Ramos (cell line): ENCODE results near the gene MACROD2.
"Not testable (repeated sequence)": the region's sequence is repeated elsewhere in the genome, so short reads cannot be mapped to it uniquely, and the experiment has no call there.

Source experiments
- in situ Hi-C: fragments of 300-500 bp; cut with MboI; formaldehyde crosslinking; loops from one replicate; pipeline ENCODE4 v1.14.3; 2022; ENCODE audit warnings: low sequenced_read_pairs; ENCODE audit not compliant: unreplicated experiment

Gene MACROD2

DNA sequence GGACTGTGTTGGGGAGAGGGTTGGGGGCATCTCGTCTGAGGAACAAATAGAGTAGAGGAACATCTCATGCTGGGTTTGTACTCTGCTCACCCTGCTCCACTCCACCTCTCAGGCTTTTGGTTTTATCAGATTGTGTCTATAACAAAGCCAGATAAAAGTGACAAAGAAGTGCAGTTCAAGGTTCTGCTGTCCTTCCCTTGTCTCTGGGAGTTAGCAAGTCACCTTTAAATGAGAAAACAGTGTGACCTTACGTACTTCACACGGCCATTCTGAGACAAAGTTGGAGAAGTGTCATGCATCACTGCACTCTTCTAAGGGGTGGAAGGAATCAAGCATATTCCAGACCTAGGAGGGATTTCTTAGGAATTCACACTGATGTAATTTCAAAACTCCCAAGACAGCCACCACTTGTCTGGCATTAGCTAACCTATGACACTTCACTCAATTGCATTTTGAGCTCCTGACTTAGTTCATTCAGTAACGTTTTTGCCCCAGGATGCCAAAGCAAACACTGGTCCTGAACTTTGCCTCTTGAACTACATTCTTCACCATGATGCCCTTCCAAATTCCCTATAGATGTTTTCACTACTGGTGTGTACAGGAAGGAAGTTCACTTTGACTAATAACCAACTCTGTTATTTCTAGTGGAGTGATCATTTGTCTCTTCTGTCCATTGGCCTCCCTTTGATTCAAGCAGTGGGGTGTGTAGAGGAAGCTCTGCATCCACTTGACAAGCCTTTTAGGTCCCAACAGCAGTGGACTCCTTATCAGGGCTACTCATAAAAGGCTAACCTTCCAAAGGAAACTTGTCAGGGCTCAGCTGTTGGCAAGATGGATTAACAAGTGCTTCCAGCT, 989.7 kb downstream of the MACROD2 start:
- in situ Hi-C loops, result no loop called here

- in situ Hi-C loops, result no loop called here
Measured at GRCh38 chr20:14986026-14986655, 990.8 kb downstream of the MACROD2 start.

GRCh38 chr20:14986656-14987055, 991.3 kb downstream of the MACROD2 start:
- in situ Hi-C loops, result no loop called here

- in situ Hi-C loops, result no loop called here
Measured at GRCh38 chr20:14989535-14990290, 994.4 kb downstream of the MACROD2 start.

- in situ Hi-C loops, result no loop called here
Measured at GRCh38 chr20:14991023-14991422, 995.7 kb downstream of the MACROD2 start.

DNA sequence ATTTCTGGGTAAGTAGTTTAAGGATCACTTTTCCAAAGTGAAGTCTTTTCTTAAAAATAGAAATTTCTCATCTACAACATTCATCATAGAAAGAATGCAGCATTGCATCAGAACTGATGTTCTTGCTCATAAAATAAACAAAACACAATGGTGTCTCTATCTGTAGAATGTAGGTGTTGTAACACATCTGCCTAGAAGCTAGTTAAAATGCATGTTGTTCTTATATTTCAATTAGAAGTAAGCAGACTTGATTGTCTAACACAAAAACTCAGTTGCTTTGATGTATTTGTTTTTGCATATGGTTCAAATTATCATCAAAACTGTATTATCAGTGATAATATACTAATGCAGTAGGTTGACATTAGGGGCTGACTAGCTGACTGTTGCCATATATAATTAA, 996.8 kb downstream of the MACROD2 start:
- in situ Hi-C loops, result no loop called here

- in situ Hi-C loops, result no loop called here
Measured at GRCh38 chr20:14992961-14993360, 997.6 kb downstream of the MACROD2 start.

DNA sequence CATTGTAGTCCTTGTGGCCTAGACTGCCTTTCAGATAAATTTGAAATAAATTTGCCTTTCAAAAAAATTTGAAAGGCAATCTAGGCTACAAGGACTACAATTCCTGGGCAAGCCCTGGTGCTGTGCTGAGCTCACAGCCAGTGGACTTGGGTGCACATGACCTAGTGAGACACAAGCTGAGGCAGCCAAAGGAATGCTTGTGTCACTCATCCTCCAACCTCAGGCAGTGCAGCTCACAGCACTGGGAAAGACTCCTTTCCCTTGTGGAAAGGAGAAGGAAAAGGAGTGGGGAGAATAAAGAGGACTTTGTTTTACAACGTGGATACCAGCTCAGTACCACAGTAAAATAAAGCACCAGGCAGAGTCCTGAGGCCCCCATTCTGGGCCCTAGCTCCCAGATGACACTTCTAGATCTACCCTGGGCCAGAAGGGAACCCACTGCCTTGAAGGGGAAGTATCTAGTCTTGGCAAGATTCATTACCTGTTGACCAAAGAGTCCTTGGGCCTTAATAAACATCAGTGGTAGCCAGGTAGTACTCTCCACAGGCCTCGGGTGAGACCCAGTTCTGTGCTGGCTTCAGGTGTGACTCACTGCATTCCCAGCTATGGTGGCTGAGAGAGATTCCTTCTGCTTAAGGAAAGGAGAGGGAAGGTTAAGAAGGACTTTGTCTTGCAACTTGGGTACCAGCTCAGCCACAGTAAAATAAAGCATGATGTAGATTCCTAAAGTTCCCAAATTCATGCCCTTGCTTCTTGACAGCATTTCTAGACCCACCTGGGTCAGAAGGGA, 1001.8 kb downstream of the MACROD2 start:
- in situ Hi-C loops, result no loop called here

GRCh38 chr20:14997791-14998190, 1002.5 kb downstream of the MACROD2 start:
- in situ Hi-C loops, result no loop called here

- in situ Hi-C loops, result no loop called here
Measured at GRCh38 chr20:15005300-15005986, 1010.1 kb downstream of the MACROD2 start.

GRCh38 chr20:15011631-15012030, 1016.3 kb downstream of the MACROD2 start:
- in situ Hi-C loops, result no loop called here

DNA sequence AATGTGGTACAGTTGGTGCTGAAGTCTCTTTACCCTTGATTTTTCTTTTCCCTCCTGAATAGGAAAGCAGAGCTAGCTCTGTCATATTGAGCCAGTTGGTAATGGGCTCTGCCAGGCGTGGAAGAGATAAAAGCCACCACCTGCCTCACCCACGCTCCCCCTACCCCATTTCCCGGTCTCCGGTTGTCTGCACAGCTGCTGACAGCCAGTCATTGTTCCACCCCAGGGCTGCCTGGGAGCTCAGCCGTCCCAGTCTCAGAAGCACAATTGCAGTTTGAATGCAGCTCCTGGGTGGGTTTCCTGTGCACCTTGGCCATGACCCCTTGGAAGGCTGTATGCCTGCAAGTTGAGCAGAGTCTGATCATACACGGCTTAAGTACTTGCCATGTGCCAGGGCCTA, 1017.2 kb downstream of the MACROD2 start:
- in situ Hi-C loops, result no loop called here

DNA sequence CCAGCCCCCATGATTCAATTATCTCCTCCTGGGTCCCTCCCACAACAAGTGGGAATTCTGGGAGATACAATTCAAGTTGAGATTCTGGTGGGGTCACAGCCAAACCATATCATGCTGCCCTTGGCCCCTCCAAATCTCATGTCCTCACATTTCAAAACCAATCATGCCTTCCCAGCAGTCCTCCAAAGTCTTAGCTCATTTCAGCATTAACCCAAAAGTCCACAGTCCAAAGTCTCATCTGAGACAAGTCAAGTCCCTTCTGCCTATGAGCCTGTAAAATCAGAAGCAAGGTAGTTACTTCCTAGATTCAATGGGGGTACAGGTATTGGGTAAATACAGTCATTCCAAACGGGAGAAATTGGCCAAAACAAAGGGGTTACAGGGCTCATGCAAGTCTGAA, 1021.6 kb downstream of the MACROD2 start:
- in situ Hi-C loops, result not testable (repeated sequence)

GRCh38 chr20:15018966-15019365, 1023.6 kb downstream of the MACROD2 start:
- in situ Hi-C loops, result no loop called here

DNA sequence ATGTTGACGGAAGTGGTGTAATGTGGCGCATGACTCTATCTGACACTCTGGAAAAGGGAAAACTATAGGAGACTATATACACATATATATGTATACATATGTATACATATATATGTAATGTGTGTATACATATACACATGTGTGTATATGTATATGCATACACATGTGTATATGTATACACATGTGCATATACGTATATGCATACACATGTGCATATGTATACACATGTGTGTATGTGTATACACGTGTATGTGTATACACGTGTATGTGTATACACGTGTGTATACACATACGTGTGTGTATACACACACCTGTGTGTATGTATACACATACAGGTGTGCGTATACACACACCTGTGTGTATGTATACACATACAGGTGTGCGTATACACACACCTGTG, 1025.5 kb downstream of the MACROD2 start:
- in situ Hi-C loops, result no loop called here

GRCh38 chr20:15022921-15023320, 1027.6 kb downstream of the MACROD2 start:
- in situ Hi-C loops, result no loop called here

- in situ Hi-C loops, result no loop called here
Measured at GRCh38 chr20:15026759-15027158, 1031.4 kb downstream of the MACROD2 start.

DNA sequence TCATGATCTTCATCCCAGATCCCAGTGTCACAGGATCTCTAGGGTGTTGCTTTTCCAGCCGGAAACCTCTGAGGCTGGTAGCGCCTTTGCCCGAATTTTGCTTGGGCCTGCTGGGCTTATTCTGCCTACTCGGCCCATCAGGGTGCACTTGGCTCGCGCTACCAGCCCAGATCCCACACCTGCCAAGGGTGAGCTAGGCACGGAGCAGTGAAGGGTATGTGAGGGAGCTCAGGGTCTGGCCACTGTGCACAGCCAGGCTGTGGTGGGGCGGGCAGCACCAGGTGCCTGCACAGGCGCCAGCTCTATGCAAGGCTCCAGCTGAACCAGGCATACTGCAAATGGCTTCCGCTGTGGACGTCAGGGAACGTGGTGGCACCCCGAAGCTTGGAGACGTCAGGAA, 1035.5 kb downstream of the MACROD2 start:
- in situ Hi-C loops, result no loop called here

GRCh38 chr20:15031546-15032351, 1036.4 kb downstream of the MACROD2 start:
- in situ Hi-C loops, result no loop called here
